GM18867 (cell line): Measurements from ENCODE around the gene FMNL2.
"Not testable (repeated sequence)": the region's sequence is repeated elsewhere in the genome, so short reads cannot be mapped to it uniquely, and the experiment has no call there.

Experiments
- ATAC-seq: cut with Tn5 transposase; IDR thresholded peaks from one replicate; pipeline ENCODE4 v1.9.1; 2021; ENCODE audit warnings: mild to moderate bottlenecking, moderate library complexity; ENCODE audit not compliant: unreplicated experiment

FMNL2 gene

DNA sequence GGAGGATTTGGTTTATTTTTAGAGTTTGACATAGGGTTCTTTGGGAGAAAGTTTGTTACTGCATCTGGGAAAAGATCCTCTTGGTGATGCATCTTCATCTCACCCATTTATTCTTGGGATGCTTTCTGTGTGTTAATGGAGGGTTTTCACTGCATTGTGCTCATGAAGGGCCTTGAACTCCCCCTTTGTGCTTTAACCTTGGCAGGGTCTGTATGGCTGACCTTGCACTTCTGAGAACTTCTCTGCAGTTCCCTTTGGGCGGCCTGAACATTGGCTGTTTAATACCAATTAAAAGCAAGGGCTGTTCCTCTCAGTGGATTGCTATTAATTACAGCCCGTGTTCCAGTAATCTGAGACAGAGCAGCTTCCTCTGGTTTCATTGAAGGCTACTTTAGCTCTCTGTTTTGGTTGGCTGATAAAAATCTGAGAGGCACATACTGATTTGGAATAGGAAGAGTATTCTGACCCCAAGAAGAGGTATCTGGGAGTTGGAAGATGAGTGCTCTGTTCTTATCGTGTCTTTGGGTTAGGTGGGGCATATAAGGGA lies 37.5 kb downstream of the FMNL2 start:
- ATAC-seq: no peak

DNA sequence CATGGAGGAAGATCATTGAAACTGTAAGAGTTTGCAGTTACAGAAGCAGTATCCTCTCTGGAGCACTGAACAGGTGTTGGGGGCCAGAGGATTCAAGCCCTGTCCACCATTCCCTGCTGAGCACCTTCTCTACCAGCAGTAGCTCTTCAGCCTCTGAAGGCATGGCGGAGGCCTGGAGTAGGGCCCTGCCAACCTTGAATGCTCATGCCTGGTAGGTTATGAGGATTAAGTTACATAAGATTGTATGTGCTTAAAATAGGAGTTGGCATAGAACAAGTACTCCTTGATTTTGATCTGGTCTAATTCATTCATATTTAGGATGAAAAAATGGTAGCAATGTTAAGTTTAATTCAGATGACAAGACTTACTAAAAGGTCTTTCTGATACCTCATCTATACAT lies 40.2 kb downstream of the FMNL2 start:
- ATAC-seq: no peak

DNA sequence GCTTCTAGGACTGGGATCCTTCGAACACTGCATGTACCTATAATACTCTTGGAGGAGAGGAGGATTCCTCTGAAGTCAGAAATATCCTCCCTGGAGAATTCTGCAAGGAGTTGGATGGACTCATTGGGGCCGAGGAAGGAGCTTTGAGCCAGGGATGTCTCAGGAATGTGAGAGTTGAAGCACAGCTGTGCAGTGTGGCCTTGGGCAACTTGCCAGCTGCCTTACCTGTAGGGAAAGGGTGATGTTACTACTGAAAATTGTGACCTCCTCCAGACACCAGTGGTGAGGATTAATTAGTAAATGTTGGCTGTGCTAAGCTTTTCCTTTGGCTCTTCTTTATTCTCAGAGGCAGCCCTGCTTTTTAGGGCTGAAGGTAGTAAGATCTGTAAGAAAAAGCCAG lies 41.4 kb downstream of the FMNL2 start:
- no peak for ATAC-seq

DNA sequence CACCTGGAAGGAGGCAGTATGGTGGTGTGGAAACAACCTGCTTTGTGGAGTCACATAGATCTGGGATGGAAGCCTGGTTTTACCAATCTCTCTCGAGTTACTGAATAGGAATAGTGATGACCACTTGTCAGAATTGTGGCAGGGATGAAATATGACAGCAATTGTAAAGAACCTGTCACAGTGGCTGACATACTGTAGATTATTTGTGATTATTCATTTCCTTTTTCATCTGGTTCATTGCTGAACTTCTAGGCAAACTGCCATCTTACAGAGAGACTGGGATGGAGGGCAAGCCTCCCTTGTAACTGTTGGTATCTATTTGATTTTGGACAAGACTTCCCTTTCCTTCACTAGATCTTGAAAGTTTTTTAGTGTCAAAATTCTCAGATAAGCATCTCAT lies 42.0 kb downstream of the FMNL2 start:
- ATAC-seq: no peak

DNA sequence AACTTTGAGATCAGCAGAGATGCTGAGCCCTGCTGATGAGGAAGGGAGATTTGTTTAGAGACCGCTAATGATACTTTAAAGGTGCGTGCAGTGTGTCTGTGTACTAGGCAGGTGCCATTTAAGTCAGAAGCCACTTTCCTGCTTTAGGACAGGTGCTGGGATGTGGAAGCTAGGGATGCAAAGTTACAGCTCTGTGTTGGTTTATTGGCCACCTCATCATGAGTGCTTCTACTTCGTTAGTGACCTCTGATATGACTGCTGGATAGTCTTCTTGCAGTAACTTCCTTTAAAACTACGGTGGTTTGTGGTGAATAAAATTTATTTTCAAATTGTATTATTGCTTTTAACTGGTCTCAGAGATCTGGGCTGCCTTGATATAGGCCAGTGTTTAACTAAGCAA lies 44.1 kb downstream of the FMNL2 start:
- no peak for ATAC-seq

DNA sequence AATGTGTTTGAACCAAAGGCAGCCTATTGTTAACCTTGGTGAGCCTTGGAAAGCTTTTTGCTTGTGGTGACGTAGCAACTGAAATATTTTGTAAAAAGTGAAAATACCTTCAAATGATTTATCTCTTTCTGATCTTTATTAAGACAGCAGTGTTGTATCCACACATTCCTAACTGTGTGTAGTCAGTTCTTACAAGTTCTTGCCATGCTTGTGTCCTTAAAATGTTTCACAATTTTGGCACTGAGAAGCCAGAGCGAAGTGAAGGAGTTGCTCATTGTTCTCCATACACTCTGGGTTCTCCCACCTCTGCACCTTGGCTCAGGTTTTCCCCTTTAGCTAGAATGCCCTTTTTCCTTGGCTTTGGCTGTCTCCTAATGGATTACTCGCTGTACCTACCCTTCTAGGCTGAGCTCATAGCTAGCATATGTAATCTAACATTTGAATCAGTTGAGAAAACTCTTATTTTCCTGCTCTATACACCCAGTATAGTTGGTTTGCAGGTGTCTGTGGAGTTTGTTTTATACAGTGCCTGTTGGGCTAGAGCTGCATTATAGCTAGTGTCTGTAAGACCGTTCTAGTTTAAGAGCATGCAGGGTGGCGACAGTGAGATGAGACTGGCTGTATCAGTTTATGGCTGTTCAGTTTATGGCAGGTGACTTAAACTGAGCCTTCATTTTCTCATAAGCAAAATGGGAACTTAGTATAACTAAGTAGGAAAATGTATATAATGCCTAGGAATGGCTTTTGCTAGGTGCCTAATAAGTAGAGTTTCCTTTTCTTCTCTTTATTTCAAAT lies 45.5 kb downstream of the FMNL2 start:
- ATAC-seq: no peak

DNA sequence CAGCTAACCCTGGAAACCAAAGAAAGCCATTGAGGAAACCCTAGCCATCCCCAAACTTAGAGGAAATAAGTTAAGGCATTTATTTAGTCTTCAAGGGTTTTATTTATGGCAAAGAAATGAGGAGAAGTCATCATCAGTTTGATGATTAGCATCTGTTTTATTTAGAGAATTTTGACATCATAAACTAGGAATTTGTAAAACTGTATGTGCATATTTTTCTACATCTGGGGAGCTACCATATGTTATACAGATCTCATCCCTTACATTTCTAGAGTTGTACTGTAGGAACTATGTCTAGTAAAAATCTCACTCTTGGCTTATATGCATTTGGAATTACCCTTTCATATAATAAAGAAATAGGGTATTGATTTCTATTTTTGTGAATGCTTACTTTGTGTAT lies 48.7 kb downstream of the FMNL2 start:
- ATAC-seq: no peak

DNA sequence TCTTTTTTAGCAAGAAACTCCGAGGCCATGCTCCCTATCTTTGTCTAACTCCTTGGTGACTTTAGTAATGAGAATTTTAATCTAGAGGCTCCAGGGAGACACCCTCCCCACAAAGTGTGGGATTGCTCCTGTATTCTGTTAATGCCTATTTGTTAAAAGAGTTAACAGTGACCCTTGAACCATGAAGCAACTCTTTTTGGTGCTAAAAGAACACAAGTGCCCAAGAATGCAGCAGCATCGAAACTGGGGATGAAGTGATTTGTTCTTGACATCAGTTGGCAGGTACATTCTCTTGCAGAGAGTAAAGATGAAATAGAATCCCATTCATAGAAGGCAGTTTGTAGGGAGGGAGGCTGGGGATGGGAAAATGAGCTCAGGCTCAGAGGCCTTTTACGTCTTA lies 50.0 kb downstream of the FMNL2 start:
- no peak for ATAC-seq

DNA sequence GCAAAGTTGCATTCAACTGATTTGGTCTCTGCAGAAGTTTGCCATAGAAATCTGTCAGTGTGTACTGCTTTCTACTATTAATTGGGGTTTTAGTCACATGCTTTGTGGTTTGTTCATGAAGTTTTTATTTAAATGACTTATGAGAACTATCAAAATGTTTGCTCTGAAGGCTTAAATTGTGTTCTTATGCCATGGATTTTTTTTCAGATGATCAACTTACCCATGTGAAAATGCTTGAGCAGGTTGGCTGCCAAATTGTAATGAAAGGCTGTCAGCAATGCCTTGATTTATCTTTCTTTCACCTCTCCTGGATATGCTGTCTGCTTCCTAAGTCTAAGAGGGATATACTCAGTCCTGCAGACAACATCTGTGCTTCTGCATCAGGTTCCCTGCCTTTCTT lies 50.7 kb downstream of the FMNL2 start:
- no peak for ATAC-seq

DNA sequence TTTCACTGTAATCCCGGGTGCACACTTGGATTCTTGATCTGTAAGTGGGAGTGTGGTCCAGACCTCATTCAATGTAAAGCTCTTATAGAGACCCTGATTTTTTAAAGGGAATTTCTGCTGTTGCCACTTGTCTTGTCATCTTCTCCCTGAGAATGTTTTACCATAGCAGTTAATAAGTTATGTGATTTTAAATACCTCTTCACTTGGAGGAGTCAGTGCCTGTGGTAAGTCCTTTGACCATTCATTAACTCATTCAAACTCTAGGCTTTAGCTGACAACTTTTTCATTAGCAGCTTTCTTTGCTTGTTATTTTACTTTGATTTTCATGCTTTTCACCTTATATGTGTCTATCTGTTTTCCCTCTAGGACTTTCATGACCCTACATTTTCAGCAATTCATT lies 51.3 kb downstream of the FMNL2 start:
- no peak for ATAC-seq

DNA sequence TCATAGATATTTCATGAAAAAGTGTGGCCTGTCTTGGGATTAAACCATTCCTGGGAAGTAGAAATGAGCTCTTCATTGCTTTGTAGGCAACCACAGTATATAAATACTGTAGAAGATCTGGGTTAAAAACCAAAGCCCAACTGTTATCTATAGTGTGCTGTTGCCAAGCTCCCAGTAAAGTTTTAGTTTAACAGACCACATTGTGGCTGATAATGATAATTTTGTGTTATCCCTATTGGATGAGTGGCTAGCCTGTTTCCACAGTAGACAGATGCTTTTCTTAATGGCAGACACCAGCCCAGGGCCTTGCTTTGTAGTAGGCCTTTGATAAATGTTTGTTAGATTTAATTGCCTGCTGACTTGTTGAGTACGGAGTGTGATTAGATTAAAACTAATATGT lies 52.1 kb downstream of the FMNL2 start:
- ATAC-seq: no peak

DNA sequence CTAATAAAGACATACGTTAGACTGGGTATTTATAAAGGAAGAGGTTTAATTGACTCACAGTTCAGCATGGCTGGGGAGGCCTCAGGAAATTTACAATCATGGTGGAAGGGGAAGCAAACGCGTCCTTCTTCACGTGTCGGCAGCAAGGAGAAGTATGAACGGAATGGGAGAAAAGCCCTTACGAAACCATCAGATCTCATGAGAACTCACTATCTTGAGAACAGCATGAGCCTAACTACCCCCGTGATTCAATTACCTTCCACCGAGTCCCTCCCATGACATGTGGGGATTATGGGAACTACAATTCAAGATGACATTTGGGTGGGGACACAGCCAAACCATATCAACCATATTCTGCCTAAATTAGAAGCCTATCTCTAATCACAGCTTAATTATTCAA lies 53.3 kb downstream of the FMNL2 start:
- ATAC-seq: not testable (repeated sequence)

DNA sequence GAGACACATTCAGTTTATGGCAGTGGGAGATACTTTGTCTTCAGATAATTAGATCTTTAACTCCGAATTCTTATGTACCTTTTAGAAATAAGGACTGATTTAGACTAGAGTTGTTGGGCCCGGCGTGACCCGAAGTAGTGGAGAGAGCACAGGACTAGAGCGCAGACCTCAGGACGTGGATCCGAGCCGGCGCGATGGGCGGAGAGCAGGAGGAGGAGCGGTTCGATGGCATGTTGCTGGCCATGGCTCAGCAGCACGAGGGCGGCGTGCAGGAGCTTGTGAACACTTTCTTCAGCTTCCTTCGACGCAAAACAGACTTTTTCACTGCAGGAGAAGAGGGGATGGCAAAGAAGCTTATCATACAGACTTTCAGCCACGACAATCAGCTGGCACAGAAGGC lies 54.5 kb downstream of the FMNL2 start:
- ATAC-seq: no peak

DNA sequence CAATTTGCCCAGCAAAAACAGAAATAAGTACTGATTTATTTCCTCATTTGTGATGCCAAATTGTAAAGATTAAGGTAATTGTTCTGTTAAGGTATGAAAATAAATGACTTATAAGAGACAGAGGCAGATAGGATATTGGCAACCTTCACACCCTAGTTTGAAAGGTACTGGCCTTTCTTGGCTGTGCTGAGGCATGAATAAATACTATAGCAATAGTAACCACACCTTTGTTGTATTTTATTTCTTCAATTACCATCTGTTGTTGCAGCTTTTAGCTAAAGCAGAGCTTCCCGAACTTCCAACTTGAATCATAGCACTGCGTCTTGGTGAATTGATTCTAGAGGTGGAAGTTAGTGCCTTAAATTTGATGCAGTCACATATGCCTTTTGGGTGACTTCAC lies 55.9 kb downstream of the FMNL2 start:
- no peak for ATAC-seq

DNA sequence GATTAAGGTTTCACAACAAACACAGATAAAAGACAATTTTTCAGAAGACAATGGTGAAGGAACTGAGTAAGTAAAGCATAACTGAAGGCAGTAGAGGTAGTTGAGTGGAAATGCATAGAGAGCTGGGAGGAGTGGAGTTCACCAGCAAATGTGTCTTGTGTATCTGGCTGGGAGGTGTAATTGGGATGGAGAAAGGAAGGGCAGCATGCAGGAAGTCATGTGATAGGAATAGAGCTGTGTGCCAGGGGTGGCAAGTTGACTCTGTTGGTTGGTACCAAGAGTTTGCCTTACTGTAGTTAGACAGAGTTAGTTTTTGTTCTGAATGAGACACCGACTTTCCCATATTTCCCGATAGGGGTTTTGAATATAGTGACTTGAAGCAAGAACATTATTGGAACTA lies 56.3 kb downstream of the FMNL2 start:
- no peak for ATAC-seq

DNA sequence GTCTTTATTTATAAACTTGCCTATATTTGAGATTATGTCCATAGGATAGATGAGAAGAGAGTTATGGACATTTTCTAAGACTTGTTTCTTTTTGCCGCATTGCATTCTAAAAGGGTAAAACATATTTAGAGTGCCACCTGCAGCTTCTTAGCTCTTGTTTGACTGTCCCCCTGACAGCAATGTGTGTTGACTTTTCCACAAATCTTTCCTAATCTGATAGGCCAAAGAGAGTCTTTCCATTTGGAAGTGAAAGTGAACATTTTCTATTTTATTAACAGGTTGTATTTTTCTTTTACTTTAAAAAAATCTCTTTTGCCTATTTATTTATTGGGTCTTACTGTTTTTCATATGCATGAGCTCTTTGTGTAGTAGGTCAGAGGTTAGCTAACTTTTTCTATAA lies 58.4 kb downstream of the FMNL2 start:
- no peak for ATAC-seq

DNA sequence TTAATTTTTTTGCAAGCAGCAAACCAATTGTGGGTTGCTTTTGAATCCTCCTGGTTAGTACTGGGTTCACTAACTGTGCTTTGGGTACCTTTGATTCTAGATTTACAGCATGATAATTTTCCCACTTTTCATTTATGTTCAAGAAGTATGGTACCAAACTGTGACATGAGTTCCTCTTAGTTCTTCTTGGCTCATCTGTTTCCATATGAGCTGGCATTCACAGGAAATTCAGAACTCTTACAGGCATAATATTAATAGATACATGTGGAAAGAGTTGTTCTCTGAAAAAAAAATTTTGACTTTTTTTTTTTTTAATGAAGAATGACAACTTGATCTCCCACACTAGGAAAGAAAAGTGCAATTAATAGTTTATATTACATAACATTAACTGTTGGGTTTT lies 59.4 kb downstream of the FMNL2 start:
- no peak for ATAC-seq

DNA sequence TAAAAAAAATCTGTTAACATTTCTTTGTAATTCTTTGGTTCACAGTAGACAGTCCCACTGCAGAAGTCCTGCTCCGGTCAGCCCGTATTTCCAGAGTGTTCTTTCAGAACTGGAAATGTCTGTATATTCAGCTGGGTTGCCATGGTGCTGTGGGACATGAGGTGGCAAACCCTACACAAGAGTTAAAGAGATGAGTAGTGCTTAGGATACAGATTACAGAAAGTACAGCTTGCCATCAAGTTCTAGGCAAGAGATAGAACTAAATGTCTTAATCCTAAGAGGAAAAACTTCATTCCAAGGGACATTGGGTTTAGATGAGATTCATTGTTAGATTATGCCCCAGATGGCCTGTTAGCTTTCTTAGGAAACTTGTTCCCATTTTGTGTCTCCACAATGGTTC lies 60.1 kb downstream of the FMNL2 start:
- no peak for ATAC-seq

DNA sequence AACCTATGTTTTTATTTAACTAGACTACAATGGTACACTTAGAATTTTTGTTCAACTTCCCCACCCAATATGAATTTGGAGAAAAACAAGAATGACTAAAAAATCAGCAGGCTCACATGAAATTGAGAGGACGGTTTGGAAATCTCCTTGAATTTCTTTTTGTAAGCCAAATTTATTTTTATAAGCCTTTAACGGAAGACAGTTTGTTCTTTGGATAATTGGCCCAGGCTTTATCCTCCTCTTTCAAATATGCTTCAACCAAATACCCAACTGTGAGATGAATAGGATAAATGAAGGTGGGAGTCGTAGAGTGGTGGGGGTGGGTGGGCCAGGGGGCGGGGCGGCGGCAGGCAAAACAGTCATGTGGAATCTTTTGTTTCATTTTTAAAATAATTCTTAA lies 60.6 kb downstream of the FMNL2 start:
- no peak for ATAC-seq

DNA sequence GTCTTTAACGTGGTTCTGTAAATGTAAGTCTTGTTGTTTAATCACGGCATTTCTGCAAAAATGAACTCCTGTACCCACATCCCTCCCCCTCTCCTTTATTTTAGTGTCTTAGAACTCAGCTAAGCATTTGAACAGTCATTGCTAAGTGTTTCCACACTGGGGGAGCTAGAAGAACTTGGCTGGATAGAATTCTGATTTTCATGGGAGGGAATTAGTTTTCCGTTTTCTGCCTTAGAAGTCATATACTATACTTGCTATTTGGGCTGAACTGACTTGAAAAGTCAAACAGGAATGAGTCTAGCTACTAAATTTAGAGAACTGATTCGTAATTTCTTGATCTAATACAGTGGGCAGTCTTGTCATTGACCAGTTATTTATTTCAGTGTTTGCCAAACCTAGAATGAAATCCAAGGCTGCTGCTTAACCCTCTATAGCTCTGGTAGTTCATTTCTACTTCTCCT lies 61.1 kb downstream of the FMNL2 start:
- ATAC-seq: no peak

DNA sequence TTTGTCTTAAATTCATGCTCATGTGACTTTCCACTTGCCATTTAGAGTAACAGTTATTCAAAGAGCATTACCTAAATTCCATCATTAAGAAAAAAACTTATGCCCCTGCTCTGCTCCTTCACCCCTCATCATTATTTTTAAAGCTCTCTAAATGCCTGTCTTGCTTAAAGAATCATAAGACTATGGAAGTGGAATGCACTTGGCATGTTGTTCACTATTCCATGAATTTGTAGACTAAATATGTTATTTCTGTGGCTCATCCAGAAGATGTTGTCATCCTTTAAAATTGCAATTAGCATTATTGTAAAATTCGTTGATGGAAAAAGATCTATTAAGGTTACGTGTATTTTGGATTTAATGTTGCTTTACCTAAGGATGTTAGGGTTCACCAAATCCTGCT lies 61.8 kb downstream of the FMNL2 start:
- ATAC-seq: no peak

DNA sequence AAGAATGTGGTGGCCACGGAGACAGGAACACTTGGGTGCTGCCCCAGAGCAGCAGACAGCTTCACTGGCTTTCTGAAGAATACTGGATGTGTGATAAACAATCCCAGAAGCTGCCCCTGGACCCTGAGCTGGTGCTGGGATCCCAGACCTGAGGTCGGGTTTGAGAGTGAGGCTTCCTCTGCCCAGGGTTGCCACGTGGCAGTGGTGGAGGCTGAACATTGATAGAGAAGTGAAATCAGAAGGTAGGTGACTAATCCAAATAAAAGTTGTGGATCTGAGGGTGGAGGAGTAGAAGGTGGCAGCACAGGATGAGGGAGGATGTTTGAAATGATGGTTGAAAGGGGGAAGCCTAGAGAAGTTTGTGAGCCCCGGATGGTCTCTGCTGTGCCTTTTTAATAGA lies 64.0 kb downstream of the FMNL2 start:
- no peak for ATAC-seq
